Panc1 (cell line): ENCODE measurements around the gene COL23A1. TPM values are rescaled to one million over a fixed set of nuclear protein-coding genes. Genes with fewer than 3 reads are reported as not detected.

Source experiments
- ATAC-seq: fragments of 200-7000 bp; cut with Tn5 transposase; 2 replicates; pipeline ENCODE4 v1.9.1; 2020; ENCODE audit warnings: mild to moderate bottlenecking, moderate library complexity
- BruUV-seq: library from RNA; stranded (reverse); fragments of 400-500 nt; replicated peaks from 2 replicates; lab custom pipeline; 2021; lab: Mats Ljungman, UMichigan
- CTCF ChIA-PET: fragments of 300-600 bp; sonication (Branson Sonifier 250); formaldehyde crosslinking; loops from one replicate; lab custom pipeline; 2022; ENCODE audit warnings: antibody characterized with exemption; lab: Charles Lee
- POLR2A ChIA-PET: fragments of 300-600 bp; sonication (Branson Sonifier 250); formaldehyde crosslinking; loops from one replicate; lab custom pipeline; 2022; ENCODE audit warnings: antibody characterized with exemption; lab: Charles Lee
- DNase-seq: peaks from one replicate; pipeline ENCODE4 v3.0.0-alpha.2; 2010; ENCODE audit warnings: low read depth, low spot score
- H3K27ac ChIP-seq: 2 replicates; pipeline ENCODE4 v1.5.1; 2011; ENCODE audit warnings: mild to moderate bottlenecking, low read length, inconsistent platforms
- H3K27me3 ChIP-seq: fragments of 200-500 bp; sonication (Bioruptor generic); 2 replicates; pipeline ENCODE4 v1.6.0; 2014; ENCODE audit warnings: low read length, inconsistent platforms; ENCODE audit not compliant: control insufficient read depth, insufficient read depth
- H3K36me3 ChIP-seq: fragments of 200-500 bp; sonication (Bioruptor generic); 2 replicates; pipeline ENCODE4 v1.5.1; 2014; ENCODE audit warnings: inconsistent platforms, mild to moderate bottlenecking, low read length, moderate library complexity; ENCODE audit not compliant: control insufficient read depth, insufficient read depth
- H3K4me1 ChIP-seq: 2 replicates; pipeline ENCODE4 v1.5.1; 2011; ENCODE audit warnings: inconsistent platforms, mild to moderate bottlenecking, low read length, moderate library complexity; ENCODE audit not compliant: control insufficient read depth, insufficient read depth
- H3K4me3 ChIP-seq, 2 experiments: 2 replicates each; pipeline ENCODE4 v1.5.1; 2011 to 2012; ENCODE audit warnings: low read depth in 2 of 2, low read length in 2 of 2, mild to moderate bottlenecking in 2 of 2, inconsistent platforms in 1 of 2, moderate library complexity in 1 of 2
- H3K9me3 ChIP-seq: fragments of 200-500 bp; sonication (Bioruptor generic); 2 replicates; pipeline ENCODE4 v1.5.1; 2014; ENCODE audit warnings: low read depth, mild to moderate bottlenecking, inconsistent platforms, low read length, moderate library complexity; ENCODE audit not compliant: control insufficient read depth, insufficient read depth
- POLR2AphosphoS5 ChIP-seq: IDR thresholded peaks from 2 replicates; pipeline ENCODE4 v1.6.1; 2012; ENCODE audit warnings: mild to moderate bottlenecking, low read depth, low read length, moderate library complexity
- SIN3A ChIP-seq: IDR thresholded peaks from 2 replicates; pipeline ENCODE4 v1.6.1; 2012; ENCODE audit warnings: low read depth, mild to moderate bottlenecking, low read length, moderate library complexity, borderline replicate concordance; ENCODE audit not compliant: insufficient read depth
- TCF7L2 ChIP-seq: IDR thresholded peaks from 2 replicates; pipeline ENCODE4 v1.6.1; 2011; ENCODE audit warnings: mild to moderate bottlenecking, low read depth, low read length, inconsistent platforms
- in situ Hi-C: cut with HindIII; loops from 2 replicates; pipeline ENCODE4 v1.10.0; 2016; ENCODE audit warnings: low sequenced_read_pairs, low pct_unique_long_range_greater_than_20kb
- intact Hi-C: fragments of 100-400 bp; cut with micrococcal nuclease; formaldehyde crosslinking; loops from one replicate; pipeline ENCODE4 v1.10.0; 2022; ENCODE audit not compliant: unreplicated experiment
- total RNA-seq: library from RNA; stranded (reverse); gene quantifications from one replicate; pipeline ENCODE4 v1.2.1, GENCODE V29; 2021; ENCODE audit not compliant: unreplicated experiment
- TF ChIP-seq, protein P1 (sequence below): fragments of 450-650 bp; IDR thresholded peaks from 2 replicates; pipeline ENCODE4 v1.5.1; 2017; ENCODE audit warnings: mild to moderate bottlenecking
- TF ChIP-seq, protein P2 (sequence below), 2 experiments: IDR thresholded peaks; 2 replicates each; pipeline ENCODE4 v1.6.1; 2011 to 2012; ENCODE audit warnings: low read depth in 2 of 2, control low read depth in 1 of 2, low read length in 1 of 2, mild to moderate bottlenecking in 1 of 2, moderate library complexity in 1 of 2; ENCODE audit not compliant: insufficient read depth in 1 of 2

Gene COL23A1
- total RNA-seq, 1 experiment from 2014 or later = 0.05 TPM

DNA sequence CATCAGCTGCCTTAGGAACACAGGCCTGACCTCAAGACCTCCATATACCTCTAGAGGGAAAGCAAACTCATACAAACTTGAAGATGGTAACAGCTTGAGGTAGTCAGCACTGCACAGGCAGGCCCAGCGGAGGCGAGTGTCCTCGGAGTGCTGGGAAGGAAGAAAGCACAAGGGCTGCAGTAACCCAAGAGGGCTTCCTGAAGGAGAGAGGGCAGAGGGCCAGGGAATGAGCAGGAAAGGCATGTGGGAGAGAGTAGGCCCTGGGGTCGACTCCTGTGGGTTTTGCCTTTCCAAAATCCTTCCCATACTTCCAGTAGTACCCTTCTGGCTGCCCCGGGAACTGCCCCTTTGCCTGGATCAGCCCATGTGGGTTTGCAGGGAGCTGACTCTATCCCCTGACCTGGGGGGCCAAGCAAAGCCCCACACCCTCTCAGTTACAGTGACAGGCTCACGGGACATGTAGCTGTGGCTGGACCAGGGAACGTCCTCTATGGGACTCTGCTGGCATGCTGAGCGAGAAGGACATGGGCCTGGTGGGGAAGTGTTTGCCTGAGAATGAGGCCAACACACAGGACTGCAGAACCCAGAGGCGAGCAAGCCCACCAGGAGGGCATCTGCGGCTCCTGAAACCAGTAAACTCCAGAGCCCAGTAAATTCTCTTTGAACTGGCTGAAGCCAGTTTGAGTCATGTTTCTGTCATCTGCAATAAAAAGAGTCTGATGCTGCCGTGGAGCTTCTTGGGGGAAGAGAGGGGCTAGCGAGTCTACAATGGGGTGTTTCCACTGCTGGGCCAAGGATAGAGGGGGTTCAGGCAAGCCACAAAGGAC is 64.1 kb downstream of the COL23A1 start:
- TF ChIP-seq SIN3A = no peak
- TF ChIP-seq TCF7L2 = no peak
- TF ChIP-seq, protein P1, sequence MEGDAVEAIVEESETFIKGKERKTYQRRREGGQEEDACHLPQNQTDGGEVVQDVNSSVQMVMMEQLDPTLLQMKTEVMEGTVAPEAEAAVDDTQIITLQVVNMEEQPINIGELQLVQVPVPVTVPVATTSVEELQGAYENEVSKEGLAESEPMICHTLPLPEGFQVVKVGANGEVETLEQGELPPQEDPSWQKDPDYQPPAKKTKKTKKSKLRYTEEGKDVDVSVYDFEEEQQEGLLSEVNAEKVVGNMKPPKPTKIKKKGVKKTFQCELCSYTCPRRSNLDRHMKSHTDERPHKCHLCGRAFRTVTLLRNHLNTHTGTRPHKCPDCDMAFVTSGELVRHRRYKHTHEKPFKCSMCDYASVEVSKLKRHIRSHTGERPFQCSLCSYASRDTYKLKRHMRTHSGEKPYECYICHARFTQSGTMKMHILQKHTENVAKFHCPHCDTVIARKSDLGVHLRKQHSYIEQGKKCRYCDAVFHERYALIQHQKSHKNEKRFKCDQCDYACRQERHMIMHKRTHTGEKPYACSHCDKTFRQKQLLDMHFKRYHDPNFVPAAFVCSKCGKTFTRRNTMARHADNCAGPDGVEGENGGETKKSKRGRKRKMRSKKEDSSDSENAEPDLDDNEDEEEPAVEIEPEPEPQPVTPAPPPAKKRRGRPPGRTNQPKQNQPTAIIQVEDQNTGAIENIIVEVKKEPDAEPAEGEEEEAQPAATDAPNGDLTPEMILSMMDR = no peak
- TF ChIP-seq, protein P2, sequence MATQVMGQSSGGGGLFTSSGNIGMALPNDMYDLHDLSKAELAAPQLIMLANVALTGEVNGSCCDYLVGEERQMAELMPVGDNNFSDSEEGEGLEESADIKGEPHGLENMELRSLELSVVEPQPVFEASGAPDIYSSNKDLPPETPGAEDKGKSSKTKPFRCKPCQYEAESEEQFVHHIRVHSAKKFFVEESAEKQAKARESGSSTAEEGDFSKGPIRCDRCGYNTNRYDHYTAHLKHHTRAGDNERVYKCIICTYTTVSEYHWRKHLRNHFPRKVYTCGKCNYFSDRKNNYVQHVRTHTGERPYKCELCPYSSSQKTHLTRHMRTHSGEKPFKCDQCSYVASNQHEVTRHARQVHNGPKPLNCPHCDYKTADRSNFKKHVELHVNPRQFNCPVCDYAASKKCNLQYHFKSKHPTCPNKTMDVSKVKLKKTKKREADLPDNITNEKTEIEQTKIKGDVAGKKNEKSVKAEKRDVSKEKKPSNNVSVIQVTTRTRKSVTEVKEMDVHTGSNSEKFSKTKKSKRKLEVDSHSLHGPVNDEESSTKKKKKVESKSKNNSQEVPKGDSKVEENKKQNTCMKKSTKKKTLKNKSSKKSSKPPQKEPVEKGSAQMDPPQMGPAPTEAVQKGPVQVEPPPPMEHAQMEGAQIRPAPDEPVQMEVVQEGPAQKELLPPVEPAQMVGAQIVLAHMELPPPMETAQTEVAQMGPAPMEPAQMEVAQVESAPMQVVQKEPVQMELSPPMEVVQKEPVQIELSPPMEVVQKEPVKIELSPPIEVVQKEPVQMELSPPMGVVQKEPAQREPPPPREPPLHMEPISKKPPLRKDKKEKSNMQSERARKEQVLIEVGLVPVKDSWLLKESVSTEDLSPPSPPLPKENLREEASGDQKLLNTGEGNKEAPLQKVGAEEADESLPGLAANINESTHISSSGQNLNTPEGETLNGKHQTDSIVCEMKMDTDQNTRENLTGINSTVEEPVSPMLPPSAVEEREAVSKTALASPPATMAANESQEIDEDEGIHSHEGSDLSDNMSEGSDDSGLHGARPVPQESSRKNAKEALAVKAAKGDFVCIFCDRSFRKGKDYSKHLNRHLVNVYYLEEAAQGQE (IDR thresholded peaks at IDR 0.05; ENCODE audit: insufficient read depth in 1 of 2, low read depth in 2 of 2, low read length in 1 of 2) = no peak
- TF ChIP-seq POLR2AphosphoS5 = no peak
- H3K4me3 ChIP-seq = no peak overlapping the region
- no peaks in the 10 kb centered on the region for H3K9me3 ChIP-seq
- peaks cover 6% of the 10 kb centered on the region for H3K4me1 ChIP-seq
- no TSS peak for BruUV-seq
- in situ Hi-C loops (no loop called here), intact Hi-C loops (no loop called here)
- ChIA-PET POLR2A (no interaction called here), CTCF (no interaction called here)
- ATAC-seq (peak; percentile 60), DNase-seq (no peak)
- no peaks in the 10 kb centered on the region for H3K36me3 ChIP-seq
- no peaks in the 10 kb centered on the region for H3K27me3 ChIP-seq
- H3K27ac ChIP-seq = no peak overlapping the region

DNA sequence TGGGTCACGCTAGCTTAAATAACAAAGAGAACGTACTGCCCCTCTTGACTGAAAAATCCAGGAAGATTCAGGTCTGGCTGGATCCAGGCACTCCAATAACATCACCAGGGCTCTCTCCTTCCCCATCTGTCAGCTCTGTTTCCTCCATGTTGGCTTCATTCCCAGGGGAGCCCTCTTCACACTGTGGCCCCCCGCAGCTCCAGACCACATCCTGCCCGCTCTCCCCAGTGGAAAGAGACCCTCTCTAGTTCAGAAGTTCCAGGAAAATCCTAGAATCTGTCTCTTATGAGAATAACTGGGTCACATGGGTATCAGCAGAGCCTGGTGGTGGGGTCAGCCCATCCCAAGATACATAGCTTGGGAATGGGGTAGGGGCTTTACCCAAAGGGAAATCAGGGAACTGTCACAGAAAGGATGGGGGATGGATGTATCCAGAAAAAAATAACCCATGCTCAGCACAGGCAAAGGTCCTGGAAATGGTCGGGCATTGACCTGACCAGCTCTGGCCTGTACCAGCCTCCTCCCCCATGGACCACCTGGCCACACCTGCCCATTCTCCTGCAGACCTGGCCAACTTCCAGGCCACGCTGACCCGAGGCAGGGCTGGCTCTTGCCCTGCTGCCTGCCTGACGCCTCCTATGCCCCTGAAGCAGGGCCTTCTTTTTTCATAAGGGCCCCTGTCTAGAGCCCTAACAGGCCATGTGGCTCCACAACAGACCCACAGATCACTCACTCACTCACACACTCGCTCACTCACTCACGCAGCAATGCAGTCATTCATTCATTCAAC is 65.9 kb downstream of the COL23A1 start:
- in situ Hi-C loops = no loop called here
- intact Hi-C loops = no loop called here

More for the DNA sequence above, 65.9 kb downstream of the COL23A1 start:
- ChIA-PET POLR2A (no interaction called here), CTCF (no interaction called here)
- Histone ChIP-seq H3K9me3 (no peaks in the 10 kb centered on the region), H3K27ac (no peak overlapping the region), H3K27me3 (no peaks in the 10 kb centered on the region), H3K4me1 (peaks cover 6% of the 10 kb centered on the region), H3K36me3 (no peaks in the 10 kb centered on the region), H3K4me3 (no peak overlapping the region)
- TF ChIP-seq, protein P2 (IDR thresholded peaks at IDR 0.05; ENCODE audit: insufficient read depth in 1 of 2, low read depth in 2 of 2, low read length in 1 of 2) = no peak
- TF ChIP-seq, protein P1 = no peak
- TF ChIP-seq TCF7L2 = no peak
- TF ChIP-seq SIN3A = no peak
- no peak for TF ChIP-seq POLR2AphosphoS5
- DNase-seq (no peak), ATAC-seq (no peak)
- BruUV-seq = no TSS peak
